AG08395 (cell line): ENCODE measurements around the gene CST9L.

ENCODE experiments used
- DNase-seq: peaks from one replicate; pipeline ENCODE4 v3.0.0; 2012; ENCODE audit warnings: mixed read lengths, low spot score

Gene CST9L, protein sequence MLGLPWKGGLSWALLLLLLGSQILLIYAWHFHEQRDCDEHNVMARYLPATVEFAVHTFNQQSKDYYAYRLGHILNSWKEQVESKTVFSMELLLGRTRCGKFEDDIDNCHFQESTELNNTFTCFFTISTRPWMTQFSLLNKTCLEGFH

DNA sequence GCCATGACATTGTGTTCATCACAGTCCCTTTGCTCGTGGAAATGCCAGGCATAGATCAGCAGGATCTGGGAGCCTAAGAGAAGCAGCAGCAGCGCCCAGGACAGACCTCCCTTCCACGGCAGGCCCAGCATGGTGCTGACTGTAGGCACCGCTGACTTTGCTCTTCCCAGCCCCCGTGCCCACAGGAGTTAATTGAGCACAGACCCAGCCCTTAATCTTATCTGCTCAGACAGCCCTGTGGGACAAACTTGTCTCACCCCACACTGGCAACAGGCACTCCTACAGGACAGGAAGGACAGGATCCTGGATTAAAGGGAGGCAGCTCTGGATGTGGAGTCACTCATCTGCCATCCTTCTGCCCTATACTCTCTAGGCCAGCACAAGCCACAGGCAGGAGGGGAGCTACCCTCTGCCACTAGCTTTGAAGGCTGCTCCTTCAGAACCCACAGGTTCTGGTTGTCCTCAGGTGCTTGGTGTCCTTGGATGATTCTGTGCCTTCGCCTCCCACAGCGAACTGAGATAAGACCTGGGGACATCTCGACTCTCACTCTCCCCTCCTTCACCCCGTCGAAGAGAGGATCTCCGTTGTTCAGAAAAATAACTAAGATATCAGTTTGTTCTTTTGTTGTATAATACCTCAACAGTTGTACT is at the start of gene CST9L:
Gene CST9L, minus strand, starts transcription at position 165 of the 651 bp plus-strand sequence. Its CDS starts 34 bp downstream, at position 131.
- no peak for DNase-seq

DNA sequence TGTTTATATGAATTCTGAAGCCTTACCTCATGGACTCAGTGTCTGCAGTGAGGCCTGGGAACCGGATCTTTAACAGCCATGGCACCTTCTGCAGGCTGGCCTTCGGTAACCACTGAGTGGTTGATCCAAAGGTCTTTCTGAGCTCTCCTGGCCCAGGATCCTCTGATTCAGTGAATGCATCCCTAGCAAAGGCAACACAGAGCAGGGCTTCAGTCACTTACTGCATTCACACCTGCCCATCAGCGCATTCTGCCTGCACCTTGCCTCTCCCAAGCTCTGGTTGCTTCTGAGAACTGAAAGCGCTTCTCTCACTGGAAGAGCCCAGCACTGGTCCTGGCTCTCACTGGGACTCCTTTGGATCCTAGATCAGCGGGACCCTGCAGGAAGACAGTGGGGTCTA is 45.9 kb upstream of the CST9L start:
- no peak for DNase-seq

DNA sequence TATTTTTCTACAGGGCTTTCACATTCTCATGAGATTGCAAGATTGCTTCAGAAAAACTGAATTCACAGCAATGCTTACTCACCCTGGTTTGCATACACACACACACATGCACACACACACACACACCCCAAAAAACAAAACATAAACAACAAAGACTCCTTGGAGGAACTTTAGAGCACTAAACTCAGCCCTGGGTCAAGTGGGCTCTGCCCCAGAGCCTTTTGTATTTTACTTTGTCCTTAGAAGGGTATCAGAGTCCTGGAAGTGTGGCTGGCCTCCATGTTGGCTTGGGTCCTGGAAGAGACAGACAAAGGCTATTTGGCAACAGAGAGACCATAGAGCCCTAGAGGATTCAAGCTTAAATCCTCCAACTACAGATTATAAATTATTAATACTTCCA is 45.4 kb upstream of the CST9L start:
- no peak for DNase-seq

DNA sequence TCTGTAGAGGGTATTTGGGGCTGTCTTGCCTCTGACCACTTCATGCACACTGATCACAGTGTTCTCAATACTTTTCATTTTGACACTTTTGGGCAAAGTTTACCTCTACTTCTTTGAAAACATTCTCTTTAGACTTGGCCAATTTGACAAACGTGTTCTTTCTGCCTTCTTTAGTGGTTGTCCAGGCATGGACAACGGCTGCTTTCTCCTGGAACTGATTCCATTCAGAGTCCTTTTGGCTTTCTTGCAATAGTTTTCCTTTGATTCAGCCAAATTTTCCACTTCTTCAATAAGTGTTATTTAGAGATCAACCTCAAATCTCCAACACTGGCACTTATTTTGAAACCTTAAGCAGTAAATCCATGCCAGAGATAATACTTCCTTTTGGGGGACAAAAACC is 44.1 kb upstream of the CST9L start:
- no peak for DNase-seq

DNA sequence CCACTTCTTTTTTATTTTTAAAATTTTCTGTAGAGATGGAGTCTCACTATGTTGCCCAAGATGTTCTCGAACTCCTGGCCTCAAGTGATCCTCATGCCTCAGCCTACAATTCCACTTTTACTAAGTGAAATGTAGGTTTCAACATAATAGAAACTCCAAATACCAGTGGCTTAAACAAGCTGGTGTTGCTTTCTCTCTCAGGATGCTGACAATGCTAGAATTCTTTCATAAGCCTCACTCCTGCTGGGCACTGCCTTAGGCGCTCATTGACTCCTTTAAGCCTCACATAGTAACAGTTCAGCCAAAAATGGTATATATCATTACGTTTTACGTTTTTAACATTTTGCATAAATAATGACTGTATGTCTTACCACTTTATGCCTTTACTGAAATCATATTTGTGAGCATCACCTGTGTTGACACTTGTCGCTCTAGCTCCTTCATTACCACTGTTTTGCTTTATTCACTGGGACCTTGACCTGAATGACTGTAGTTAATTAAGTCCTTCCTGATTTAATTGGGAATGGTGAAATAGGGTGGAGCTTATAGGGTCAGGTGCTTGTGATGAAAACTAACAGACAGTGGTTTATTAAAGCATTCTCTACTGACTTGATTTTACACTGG is 41.3 kb upstream of the CST9L start:
- DNase-seq: no peak

DNA sequence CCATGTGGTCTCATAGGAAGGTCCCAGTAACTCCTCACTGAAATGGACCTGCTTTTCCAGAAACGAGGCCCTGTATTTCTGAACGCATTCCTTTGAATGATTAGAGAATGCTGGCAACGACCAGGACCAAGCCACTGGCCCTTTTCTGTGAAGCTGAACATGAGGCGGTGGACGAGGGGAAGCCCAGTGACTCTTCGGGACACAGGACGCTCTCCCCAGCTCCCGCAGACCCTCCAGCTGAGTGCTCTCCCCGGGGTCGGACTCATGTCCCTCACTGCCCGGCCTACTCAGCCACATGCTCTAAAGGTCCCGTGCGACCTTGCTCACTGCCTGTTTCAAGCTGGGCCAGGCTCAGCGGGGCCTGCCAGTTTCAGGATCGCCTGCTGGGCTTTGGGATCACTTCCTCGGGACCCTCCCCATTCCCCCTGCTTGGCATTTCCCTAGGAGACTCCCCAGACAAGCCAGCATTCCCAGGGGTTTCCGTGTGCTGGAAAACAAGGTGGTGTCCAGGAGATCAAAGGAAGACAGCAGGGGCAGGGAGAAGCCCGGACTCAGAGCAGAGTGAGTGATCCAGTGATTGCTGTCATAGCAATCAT is 40.1 kb upstream of the CST9L start:
- DNase-seq: no peak

DNA sequence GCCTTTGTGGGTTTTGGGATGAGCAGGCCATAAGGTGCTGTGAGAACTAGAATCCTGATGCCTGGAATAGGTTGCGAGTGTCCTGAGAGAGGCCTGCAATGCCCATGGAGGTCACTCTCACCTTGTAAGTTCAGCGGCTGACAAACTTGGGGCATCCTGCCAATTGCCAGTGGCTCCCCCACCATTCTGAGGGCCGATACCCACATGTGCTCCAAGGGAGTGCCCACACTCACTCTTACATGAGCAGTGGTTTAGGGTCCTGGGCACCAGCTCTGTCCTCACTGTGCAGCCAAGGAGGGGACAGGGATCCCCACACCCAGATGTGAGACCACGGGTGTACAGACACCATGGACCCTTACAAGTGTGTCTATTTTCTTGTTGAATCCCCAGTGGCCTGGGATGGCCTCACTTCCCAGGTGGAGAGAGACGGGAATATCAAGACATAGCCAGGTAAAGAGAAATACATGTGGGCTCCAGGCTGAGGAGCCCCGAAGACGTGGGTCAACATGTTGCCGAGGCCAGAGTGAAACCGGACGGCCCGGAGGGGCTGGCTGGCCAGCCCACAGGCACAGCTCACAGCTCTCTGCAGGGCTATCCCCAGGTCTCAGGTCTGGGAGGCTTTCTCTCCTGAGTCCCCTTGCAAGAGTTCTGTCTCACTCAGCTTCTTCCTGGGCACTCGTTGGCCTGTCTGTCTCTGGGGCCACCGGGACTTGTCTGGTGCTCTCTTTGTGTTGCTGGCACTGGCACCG is 39.4 kb upstream of the CST9L start:
- no peak for DNase-seq

DNA sequence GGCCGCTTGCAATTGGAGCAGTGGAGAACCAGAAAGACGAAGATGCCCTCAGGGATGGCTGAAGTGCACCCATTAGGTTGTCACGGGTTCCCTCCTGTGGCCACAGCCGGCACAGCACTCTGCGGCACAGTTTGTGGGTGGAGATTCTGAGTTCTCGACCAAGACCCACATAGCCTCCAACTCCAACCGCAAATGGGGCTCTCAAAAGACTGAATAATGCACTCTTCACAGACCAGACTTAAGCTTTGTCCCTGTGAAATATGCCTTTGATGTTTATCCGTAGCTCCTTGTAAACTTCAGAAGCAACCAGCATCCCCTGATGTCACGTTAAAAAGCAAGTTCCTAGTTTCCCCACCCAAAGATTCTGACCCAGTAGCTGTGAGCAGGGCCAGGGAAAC is 38.4 kb upstream of the CST9L start:
- peak; percentile 91 for DNase-seq

DNA sequence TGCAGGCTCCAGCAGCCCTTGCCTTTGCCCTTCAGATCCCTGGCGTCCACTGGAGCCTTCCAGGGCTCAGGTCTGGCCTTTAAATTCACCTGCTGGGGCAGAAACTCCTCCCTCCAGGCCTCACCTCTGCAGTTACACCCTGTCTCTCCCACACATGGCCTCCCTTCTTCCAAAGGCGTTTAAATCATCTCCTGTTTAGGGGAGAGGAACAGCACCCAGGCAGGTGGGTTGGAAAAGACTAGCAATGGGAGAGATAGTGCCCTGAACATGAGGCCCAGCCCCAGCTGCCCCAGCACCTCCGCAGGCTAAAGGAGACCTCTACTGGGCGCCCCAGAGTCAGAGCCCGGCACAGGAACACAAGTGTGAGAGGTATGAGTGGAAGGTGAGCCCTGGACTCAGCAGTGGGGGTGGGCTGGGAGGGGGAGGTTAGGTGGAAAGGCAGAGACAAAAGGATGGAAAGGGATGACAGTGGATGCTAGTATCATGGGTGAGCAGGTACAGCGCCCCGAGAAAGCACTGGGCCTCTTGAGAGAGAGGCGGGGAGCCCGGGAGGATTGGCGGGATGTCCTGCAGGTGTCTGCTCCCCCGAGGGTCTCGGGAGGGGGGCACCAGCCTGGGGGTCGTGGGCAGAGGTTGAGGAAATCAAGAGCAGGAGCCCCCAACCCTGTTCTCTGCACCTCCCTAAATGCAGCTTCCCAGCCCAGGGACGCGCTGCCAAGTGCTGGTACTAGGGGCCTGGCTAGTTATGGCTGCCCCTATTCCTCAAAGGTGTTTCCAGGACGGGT is 37.8 kb upstream of the CST9L start, which contains the start of gene CST9:
Gene CST9, minus strand, starts transcription at position 51 of the 785 bp plus-strand sequence. CDS start 53 bp downstream, outside the sequence.
- no peak for DNase-seq

DNA sequence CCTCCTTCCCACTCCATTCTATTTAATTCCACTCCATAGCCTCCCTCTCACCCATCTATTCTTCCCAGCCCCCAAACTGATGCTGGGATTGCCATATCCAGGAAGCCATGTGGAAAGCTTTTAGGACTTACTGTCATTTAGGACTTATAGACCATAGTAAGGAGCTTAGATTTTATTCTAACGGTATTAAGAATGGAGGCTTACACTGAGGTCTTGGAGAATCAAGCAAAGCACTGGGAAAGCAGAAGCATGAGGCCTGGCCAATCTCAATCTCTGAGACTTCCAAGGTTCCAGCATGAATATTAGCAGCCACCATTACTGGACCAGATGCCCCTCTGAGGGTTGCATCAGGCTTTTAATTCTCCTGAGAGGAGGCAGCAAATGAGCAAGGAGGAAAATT is 36.0 kb upstream of the CST9L start:
- DNase-seq: no peak

DNA sequence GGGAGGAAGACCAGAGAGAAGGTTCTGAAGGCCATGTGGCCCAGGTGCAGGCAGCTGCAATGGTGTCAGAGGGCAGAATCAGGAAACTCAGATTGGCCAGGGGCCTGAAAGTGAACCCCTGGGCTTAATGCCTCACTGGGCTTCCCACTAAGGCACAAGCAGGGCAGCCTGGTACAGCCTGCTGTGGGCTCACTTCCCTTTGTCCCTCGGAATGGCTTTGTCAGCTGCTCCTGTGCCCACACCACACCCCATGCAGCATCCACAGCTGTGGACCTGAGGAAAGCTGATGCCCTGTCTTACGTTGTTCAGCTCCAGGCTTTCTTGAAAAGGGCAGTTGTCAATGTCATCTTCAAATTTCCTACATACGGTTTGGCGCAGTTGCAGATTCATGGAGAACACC is 35.0 kb upstream of the CST9L start:
- DNase-seq: no peak

DNA sequence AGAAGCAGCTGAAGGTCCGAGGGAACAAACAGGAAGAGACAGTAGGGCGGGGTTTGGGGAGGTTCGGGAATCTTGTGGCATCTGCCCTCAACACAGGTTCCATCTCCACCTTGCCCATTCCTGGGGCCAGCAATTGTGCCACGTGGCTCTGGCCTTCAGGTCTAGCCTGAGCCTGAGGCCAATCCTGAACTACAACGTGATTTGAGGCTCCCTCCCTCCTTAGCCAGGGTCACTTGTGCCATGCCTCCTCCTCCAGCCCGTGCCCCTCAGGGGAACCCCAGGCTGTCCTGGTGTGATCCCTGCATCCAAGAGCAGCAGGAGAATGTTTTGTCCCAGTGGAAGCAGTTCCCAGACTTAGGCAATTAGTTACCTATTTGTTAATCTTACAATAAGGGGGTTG is 34.4 kb upstream of the CST9L start:
- no peak for DNase-seq

DNA sequence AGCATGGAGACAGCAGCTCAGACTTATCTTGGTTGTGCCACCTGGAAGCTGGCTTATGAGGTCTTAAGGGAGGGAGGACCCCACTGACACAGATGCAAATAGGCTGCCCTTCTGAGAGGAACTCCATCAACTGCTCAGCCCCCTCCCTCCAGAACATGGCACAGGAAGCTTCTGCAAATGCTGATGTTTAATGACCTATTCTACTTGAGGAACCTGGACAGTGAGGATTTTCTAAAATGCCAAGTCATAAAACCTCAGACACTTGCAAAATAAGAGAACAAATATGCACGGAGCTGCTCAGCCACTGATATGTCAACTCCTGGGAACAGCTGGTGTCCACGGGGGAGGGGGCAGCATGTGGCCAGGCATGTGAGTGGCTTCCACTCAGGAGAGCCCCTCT is 34.0 kb upstream of the CST9L start:
- no peak for DNase-seq

DNA sequence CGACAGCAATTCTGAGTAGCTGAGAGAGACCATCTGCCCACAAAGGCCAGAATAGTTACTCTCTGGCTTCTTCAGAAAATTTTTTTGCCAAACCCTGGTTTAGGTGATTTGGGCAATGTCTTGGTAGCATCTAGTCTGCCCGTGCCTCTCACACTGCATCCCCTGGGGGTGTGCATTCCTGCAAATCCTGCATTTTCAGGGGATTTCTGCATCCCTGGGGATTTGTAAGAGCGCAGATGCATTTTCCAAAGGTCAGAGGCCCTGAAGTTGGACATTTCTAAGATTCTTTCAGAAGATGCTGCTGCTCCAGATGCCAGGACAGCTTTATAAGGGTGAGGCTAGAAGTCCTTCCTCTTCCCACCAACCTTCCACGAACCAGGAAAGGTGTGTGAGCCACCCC is 33.4 kb upstream of the CST9L start:
- DNase-seq: no peak

DNA sequence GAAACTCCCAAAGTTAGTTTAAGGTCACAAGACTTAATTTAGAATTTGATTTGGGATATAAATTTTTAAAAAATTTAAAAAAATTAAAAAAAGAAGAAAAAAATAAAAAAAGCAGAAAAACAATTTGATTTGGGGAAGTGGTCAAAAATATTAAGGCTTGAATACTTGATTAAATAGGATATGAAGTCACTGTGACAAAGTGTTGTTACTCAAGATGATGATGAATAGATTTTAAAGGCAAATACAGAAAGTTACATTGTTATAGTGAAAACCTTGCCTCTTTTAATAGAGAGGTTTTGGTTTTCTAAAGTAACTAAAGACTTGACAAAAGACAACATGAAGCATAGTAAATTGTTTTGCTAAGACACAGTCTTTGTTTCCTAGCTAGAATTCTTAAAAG is 30.2 kb upstream of the CST9L start:
- DNase-seq: no peak

DNA sequence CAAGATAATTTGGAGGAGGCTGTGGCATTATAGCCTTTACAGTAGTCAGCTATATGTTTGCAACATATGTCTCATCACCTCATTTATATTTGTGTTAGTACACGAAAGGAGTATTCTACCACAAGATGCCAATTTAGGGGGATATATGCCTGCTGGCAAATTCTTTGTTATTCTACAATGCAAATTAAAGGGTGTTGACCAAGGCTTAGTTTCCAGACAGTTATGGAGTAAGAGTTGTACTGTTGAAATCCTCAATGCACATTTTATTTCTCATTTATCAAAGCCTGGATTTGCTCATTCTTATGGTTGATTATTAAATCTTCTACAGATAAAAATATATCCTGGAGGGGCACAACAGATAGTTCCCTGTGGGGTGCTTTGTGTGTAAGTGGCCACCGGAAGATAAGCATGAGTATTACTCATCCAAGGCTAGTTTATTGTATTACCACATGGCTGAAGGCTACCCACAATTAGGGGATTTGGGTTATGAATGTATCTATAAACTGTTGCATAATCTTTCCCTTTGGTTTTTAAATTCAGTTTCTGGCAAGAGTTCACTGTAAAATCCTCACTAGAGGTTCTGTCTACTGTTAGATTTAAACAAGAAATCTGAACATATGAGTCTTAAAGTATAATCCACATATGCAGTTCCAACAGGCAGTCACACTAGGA is 28.4 kb upstream of the CST9L start:
- no peak for DNase-seq

DNA sequence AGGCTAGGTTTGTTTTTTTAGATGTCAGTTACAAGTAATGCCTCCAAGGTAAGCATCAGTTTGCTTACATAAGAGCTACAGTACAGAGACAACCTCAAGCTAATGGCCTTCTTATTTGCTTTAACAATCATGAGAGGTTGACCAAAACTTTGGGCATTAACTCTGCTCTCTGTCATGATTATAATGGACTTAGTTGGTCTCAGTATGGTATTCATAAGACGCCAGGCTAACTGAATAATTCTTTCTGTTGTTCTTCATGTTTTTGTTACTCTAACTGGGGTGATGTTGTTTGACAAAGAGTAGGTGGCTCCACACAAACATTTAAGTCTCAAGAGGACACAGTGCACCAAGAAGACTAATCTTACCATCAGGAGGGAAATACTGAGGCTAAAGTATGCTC is 27.7 kb upstream of the CST9L start:
- DNase-seq: no peak

DNA sequence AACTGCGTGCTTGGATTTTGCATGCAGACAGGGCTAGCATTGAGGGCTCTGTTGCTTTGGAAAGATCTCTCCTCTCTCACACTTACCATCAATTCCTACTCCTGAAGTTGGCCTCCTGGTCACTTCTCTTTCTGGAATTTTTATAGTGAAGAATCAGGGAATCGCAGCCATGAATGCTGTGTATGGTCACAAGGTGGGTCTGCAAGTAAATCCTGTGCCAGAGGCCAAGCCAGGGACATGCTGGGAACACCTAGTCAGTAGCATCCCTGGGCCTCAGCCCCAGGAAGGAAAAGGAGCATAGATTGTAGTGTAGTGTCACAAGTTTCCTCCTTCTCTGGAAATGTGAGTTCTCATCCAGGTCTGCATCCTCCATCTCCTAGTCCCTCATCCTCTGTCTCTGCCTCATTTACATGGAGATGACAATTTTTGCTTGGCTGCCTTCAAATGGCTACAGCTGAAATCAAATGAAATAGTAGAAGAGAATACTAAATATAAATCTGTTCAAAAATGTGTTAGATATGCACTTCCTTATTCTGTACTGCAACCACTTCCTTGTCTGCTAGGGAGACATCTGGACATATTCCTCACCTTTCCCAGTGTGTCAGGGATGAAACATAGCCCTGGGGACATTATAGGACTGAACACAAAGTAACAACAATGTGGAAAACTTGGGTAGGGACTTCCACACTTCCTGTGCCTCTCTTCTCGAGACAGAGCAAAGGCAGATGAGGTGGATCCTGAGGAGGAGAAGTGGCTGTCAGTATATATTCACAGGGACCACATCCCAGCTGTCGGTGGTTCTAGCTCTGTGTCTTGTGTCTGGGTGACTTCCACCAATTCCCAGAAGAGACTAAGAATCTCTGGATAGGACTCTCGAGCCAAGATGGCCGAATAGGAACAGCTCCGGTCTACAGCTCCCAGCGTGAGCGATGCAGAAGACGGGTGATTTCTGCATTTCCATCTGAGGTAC is 20.4 kb upstream of the CST9L start:
- no peak for DNase-seq

DNA sequence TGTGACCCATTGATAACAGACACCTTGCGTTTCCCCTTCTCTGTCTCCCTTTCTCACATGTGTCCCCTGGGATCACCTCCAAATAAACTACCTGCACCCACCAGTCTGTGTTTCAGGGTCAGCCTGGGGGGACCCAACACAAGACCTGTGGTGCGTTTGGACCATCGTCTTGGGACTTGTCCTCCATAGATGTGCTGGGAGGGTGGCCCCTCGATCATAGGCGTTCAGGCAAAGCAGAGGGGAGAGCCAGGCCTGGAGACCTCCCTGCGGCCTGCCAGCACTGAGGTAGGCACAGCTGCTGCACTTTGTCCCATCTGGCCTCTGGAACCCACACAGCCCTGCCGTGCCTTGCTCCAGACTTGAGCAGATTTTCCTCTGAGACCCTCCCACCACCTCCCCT is 19.3 kb upstream of the CST9L start:
- DNase-seq: no peak
